GM12892 (cell line): ENCODE results near the gene ATXN7.

Source experiments
- DNase-seq: peaks from one replicate; pipeline ENCODE4 v3.0.0; 2011; ENCODE audit not compliant: insufficient read length
- FAIRE-seq: peaks from 2 replicates; lab custom pipeline; 2011; peaks lifted over from hg19 to GRCh38; lab: Jason Lieb, UNC
- POLR2A ChIP-seq: IDR thresholded peaks from 2 replicates; pipeline ENCODE4 v1.6.1; 2011; ENCODE audit warnings: low read depth, low read length, control low read depth
- POLR2AphosphoS5 ChIP-seq: IDR thresholded peaks from 2 replicates; pipeline ENCODE4 v1.6.1; 2011; ENCODE audit warnings: low read depth, low read length, control low read depth
- TAF1 ChIP-seq: IDR thresholded peaks from 2 replicates; pipeline ENCODE4 v1.6.1; 2011; ENCODE audit warnings: low read depth, mild to moderate bottlenecking, control low read depth, low read length, borderline replicate concordance

ATXN7 gene

GRCh38 chr3:64026346-64026745, 162.7 kb downstream of the ATXN7 start:
- DNase-seq, result no peak
- no peak for FAIRE-seq
- no peak for TF ChIP-seq POLR2AphosphoS5
- TF ChIP-seq POLR2A, result no peak
- no peak for TF ChIP-seq TAF1

DNA sequence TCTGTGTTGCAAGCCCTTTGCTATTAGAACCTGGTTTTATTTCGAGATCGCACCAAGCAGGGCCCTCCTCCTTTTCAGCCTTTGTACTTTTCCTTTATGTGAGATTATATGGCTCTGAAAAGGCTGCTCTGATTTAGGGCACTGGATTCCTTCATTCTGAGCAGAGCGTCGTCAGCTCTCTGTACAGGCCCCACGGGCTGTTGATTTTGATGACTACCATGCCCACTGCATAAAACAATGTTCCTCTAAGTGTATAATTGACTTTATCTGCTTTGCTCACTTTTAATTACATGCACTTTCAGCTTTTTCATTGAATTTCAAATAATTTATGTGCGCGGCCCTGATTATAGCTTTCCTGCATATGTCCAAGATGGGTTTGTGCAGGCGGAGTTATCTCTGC, 164.0 kb downstream of the ATXN7 start:
- no peak for FAIRE-seq
- TF ChIP-seq TAF1 (no peak), POLR2A (no peak), POLR2AphosphoS5 (no peak)
- no peak for DNase-seq

- no peak for DNase-seq
- no peak for FAIRE-seq
- TF ChIP-seq TAF1 (no peak), POLR2A (no peak), POLR2AphosphoS5 (no peak)
These were observed 165.1 kb downstream of the ATXN7 start for GRCh38 chr3:64028754-64029153.

- DNase-seq (no peak), FAIRE-seq (no peak)
- TF ChIP-seq TAF1 (no peak), POLR2AphosphoS5 (no peak), POLR2A (no peak)
These were observed 165.6 kb downstream of the ATXN7 start for GRCh38 chr3:64029287-64029686.

GRCh38 chr3:64030741-64031140, 167.1 kb downstream of the ATXN7 start:
- DNase-seq, result peak; percentile 43
- peak; percentile 98 for FAIRE-seq

GRCh38 chr3:64031540-64032508, 168.2 kb downstream of the ATXN7 start:
- TF ChIP-seq TAF1 (no peak), POLR2AphosphoS5 (no peak), POLR2A (no peak)
- no peak for DNase-seq
- no peak for FAIRE-seq

More at GRCh38 chr3:64030741-64031140, 167.1 kb downstream of the ATXN7 start:
- TF ChIP-seq POLR2A, result no peak
- no peak for TF ChIP-seq POLR2AphosphoS5
- TF ChIP-seq TAF1, result no peak

DNA sequence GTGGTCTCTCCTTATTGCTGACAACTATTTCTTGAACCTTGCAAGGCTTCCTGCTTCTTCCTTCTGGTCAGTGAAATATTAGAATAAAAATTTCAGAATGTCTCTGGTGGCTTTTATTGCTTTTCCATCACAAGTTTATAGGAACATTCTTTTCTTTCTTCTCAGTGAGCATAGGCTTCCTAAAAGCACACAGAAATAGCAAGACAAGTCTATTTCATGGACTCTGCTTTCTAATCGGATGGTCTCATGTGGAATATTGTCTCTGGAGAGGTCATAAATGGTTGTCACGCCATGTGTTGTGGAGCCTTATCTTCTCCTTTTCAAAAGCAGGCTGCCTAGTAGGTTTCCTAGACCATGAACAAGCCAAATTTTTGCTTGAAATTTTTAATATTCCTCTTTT, 169.4 kb downstream of the ATXN7 start:
- no peak for TF ChIP-seq POLR2AphosphoS5
- DNase-seq (no peak), FAIRE-seq (no peak)

DNA sequence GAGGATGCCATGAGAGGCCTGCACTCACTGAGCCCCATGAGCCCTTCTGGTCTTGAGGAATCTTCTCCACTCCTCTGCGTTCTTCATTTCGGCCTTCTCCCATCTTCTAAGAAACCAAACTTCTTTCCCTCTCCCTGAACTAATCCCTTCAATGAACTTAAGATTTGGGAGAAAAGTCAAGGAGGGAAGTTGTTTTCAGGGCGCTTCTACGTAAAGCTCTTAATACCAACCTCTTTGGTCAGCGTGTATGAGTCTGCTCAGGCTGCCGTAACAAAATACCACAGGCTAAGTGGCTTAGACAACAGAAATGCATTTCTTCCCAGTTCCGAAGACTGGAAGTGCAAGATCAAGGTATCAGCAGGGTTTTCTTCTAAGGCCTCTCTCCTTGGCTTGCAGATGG, 173.4 kb downstream of the ATXN7 start:
- TF ChIP-seq TAF1, result no peak
- no peak for TF ChIP-seq POLR2A
- no peak for TF ChIP-seq POLR2AphosphoS5
- no peak for DNase-seq
- FAIRE-seq, result no peak

- TF ChIP-seq POLR2AphosphoS5 (no peak), POLR2A (no peak), TAF1 (no peak)
- DNase-seq (no peak), FAIRE-seq (no peak)
These were observed 174.6 kb downstream of the ATXN7 start for GRCh38 chr3:64038253-64038767.

DNA sequence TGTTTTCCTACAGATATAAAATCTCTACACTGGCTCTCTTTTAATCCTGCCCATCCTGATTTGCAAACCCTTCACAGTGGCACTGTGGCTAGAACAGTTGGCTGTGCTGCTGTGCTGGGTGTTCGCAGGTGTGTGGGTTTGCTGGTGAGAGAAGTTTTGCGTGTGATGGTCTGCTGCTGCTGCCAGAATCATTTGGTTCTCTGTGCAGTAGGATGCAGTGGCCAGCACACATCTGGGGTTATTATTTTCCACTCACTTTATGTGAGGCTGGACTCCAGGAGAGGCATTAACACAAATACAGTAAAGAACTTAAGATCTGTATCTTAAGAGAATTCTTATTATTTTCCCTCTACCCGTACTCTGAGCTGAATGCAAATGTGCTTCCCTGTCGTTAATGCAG, 175.7 kb downstream of the ATXN7 start:
- no peak for DNase-seq
- peak; percentile 74 for FAIRE-seq
- no peak for TF ChIP-seq TAF1
- no peak for TF ChIP-seq POLR2AphosphoS5
- no peak for TF ChIP-seq POLR2A

GRCh38 chr3:64039981-64040733, 176.5 kb downstream of the ATXN7 start:
- TF ChIP-seq TAF1 (no peak), POLR2AphosphoS5 (no peak), POLR2A (no peak)
- DNase-seq (no peak), FAIRE-seq (no peak)

DNA sequence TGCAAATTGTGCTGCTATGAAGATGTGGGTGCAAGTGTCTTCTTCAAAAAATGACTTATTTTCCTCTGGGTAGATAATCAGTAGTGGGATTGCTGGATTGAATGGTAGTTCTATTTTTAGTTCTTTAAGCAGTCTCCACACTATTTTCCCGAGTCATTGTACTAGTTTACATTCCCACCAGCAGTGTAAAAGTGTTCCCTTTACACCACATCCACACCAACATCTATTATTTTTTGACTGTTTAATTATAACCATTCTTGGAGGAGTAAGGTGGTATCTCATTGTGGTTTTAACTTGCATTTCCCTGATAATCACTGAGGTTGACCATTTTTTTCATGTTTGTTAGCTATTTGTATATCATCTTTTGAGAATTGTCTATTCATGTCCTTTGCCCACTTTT, 179.3 kb downstream of the ATXN7 start:
- FAIRE-seq, result no peak
- DNase-seq, result no peak
- TF ChIP-seq TAF1 (no peak), POLR2AphosphoS5 (no peak), POLR2A (no peak)

DNA sequence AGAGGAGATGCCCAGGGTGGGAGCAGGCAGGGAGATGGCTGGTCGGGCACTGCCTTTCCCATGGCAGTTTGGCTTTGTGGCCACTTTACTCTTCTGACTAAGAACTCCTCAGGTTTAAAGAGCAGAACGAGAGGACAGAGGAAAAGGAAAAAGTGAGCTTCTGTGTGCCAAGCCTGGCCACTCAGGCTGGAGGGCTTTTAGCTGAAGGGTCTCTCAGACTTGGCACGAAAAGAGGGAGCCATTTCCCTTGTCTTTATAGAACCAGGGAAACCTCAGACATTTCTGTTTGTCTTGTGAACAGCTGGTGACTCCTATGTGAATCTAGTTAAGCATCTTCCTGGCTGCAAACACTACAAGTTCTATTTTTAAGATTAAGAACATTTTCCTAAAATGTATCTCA, 182.9 kb downstream of the ATXN7 start:
- TF ChIP-seq TAF1, result no peak
- TF ChIP-seq POLR2AphosphoS5, result no peak
- TF ChIP-seq POLR2A, result no peak
- DNase-seq, result no peak
- no peak for FAIRE-seq
